Activated T-helper 2 cell treated with anti-CD3 and anti-CD28 coated beads, Interferon-gamma antibody, Interleukin-2, Interleukin-4, amounts not matched to agents 10 μg/mL and 5 μg/mL and 100 μg/mL, durations not matched to agents 14 hours and 24 hours and 36 hours (primary cell): ENCODE results near the gene DLL1. TPM values are rescaled to one million over a fixed set of nuclear protein-coding genes. Genes with fewer than 3 reads are reported as not detected.
"Not testable (repeated sequence)": the region's sequence is repeated elsewhere in the genome, so short reads cannot be mapped to it uniquely, and the experiment has no call there.

ENCODE experiments used
- DNase-seq: peaks from one replicate; pipeline ENCODE4 v3.0.0; 2021; ENCODE audit warnings: low spot score
- H3K27ac Mint-ChIP-seq: one replicate; pipeline ENCODE4 v1.8.0; 2021; ENCODE audit warnings: mixed read lengths
- H3K27me3 Mint-ChIP-seq: one replicate; pipeline ENCODE4 v1.8.0; 2021; ENCODE audit warnings: low read depth, mixed read lengths
- H3K36me3 Mint-ChIP-seq: one replicate; pipeline ENCODE4 v1.8.0; 2021; ENCODE audit warnings: low read depth, mixed read lengths
- H3K4me1 Mint-ChIP-seq: one replicate; pipeline ENCODE4 v1.8.0; 2021; ENCODE audit warnings: low read depth, mixed read lengths
- H3K4me3 Mint-ChIP-seq: one replicate; pipeline ENCODE4 v1.8.0; 2021; ENCODE audit warnings: low read depth, mild to moderate bottlenecking, moderate library complexity, mixed read lengths
- H3K9me3 Mint-ChIP-seq: one replicate; pipeline ENCODE4 v1.8.0; 2021; ENCODE audit warnings: mixed read lengths
- intact Hi-C: fragments of 100-400 bp; cut with micrococcal nuclease; formaldehyde crosslinking; loops from one replicate; pipeline ENCODE4 v1.15.1; 2023
- total RNA-seq: library from RNA; stranded (reverse); gene quantifications from 2 replicates; pipeline ENCODE4 v1.2.3, GENCODE V29; 2022

DLL1 gene
- total RNA-seq, 1 donor from 2014 or later = not detected

GRCh38 chr6:170266061-170266825 is 24.6 kb downstream of the DLL1 start:
- Mint-ChIP-seq H3K27me3 (peaks cover 43% of the 10 kb centered on the region), H3K27ac (no peak overlapping the region)
- intact Hi-C loops = no loop called here

GRCh38 chr6:170265655-170266054 is 25.2 kb downstream of the DLL1 start:
- H3K4me3 Mint-ChIP-seq = no peak overlapping the region
- H3K27me3 Mint-ChIP-seq = peaks cover 41% of the 10 kb centered on the region
- H3K27ac Mint-ChIP-seq = no peak overlapping the region
- no peak for DNase-seq
- no peaks in the 10 kb centered on the region for H3K4me1 Mint-ChIP-seq
- H3K9me3 Mint-ChIP-seq = no peaks in the 10 kb centered on the region
- no peaks in the 10 kb centered on the region for H3K36me3 Mint-ChIP-seq
- intact Hi-C loops = no loop called here

More at GRCh38 chr6:170266061-170266825, 24.6 kb downstream of the DLL1 start:
- Mint-ChIP-seq H3K4me1 (no peaks in the 10 kb centered on the region), H3K4me3 (no peak overlapping the region), H3K36me3 (no peaks in the 10 kb centered on the region), H3K9me3 (no peaks in the 10 kb centered on the region)
- DNase-seq = no peak

GRCh38 chr6:170264644-170265043 is 26.2 kb downstream of the DLL1 start:
- intact Hi-C loops, H3K4me3 Mint-ChIP-seq, H3K4me1 Mint-ChIP-seq, DNase-seq, H3K36me3 Mint-ChIP-seq, H3K27ac Mint-ChIP-seq, H3K9me3 Mint-ChIP-seq: not testable (repeated sequence)
- H3K27me3 Mint-ChIP-seq = peaks cover 36% of the 10 kb centered on the region

- DNase-seq = no peak
Measured at GRCh38 chr6:170264086-170264485, 26.8 kb downstream of the DLL1 start.

GRCh38 chr6:170263410-170263809 is 27.5 kb downstream of the DLL1 start:
- no peak overlapping the region for H3K4me3 Mint-ChIP-seq
- H3K4me1 Mint-ChIP-seq = no peaks in the 10 kb centered on the region
- no peak overlapping the region for H3K27ac Mint-ChIP-seq
- no peaks in the 10 kb centered on the region for H3K36me3 Mint-ChIP-seq
- intact Hi-C loops = no loop called here
- DNase-seq = no peak
- no peaks in the 10 kb centered on the region for H3K9me3 Mint-ChIP-seq
- H3K27me3 Mint-ChIP-seq = peaks cover 34% of the 10 kb centered on the region

More at GRCh38 chr6:170264086-170264485, 26.8 kb downstream of the DLL1 start:
- Mint-ChIP-seq H3K9me3 (no peaks in the 10 kb centered on the region), H3K27ac (no peak overlapping the region), H3K36me3 (no peaks in the 10 kb centered on the region), H3K4me1 (no peaks in the 10 kb centered on the region), H3K27me3 (peaks cover 31% of the 10 kb centered on the region), H3K4me3 (no peak overlapping the region)
- intact Hi-C loops = no loop called here

- Mint-ChIP-seq H3K27me3 (peaks cover 31% of the 10 kb centered on the region), H3K9me3 (no peaks in the 10 kb centered on the region), H3K4me3 (no peak overlapping the region), H3K4me1 (no peaks in the 10 kb centered on the region), H3K27ac (no peak overlapping the region), H3K36me3 (no peaks in the 10 kb centered on the region)
- intact Hi-C loops = no loop called here
- no peak for DNase-seq
Measured at GRCh38 chr6:170262489-170263088, 28.3 kb downstream of the DLL1 start.

- intact Hi-C loops = no loop called here
- DNase-seq = no peak
- Mint-ChIP-seq H3K36me3 (no peaks in the 10 kb centered on the region), H3K4me3 (no peak overlapping the region), H3K4me1 (no peaks in the 10 kb centered on the region), H3K9me3 (no peaks in the 10 kb centered on the region), H3K27ac (no peak overlapping the region), H3K27me3 (peaks cover 32% of the 10 kb centered on the region)
Measured at GRCh38 chr6:170261643-170262488, 29.0 kb downstream of the DLL1 start.

- H3K27ac Mint-ChIP-seq = no peak overlapping the region
- peaks cover 24% of the 10 kb centered on the region for H3K27me3 Mint-ChIP-seq
- H3K4me3 Mint-ChIP-seq = no peak overlapping the region
- DNase-seq = no peak
- H3K36me3 Mint-ChIP-seq = no peaks in the 10 kb centered on the region
- H3K4me1 Mint-ChIP-seq = no peaks in the 10 kb centered on the region
- no peaks in the 10 kb centered on the region for H3K9me3 Mint-ChIP-seq
- intact Hi-C loops = no loop called here
Measured at GRCh38 chr6:170260686-170261085, 30.2 kb downstream of the DLL1 start.

- H3K4me1 Mint-ChIP-seq = no peaks in the 10 kb centered on the region
- no peaks in the 10 kb centered on the region for H3K9me3 Mint-ChIP-seq
- peaks cover 22% of the 10 kb centered on the region for H3K27me3 Mint-ChIP-seq
- H3K36me3 Mint-ChIP-seq = no peaks in the 10 kb centered on the region
- no peak overlapping the region for H3K27ac Mint-ChIP-seq
- H3K4me3 Mint-ChIP-seq = no peak overlapping the region
- no peak for DNase-seq
- intact Hi-C loops = no loop called here
Measured at GRCh38 chr6:170259278-170259677, 31.6 kb downstream of the DLL1 start.

GRCh38 chr6:170258407-170258806 is 32.5 kb downstream of the DLL1 start:
- no peak overlapping the region for H3K27ac Mint-ChIP-seq
- H3K9me3 Mint-ChIP-seq = no peaks in the 10 kb centered on the region
- intact Hi-C loops = no loop called here
- no peak overlapping the region for H3K4me3 Mint-ChIP-seq
- no peaks in the 10 kb centered on the region for H3K36me3 Mint-ChIP-seq
- H3K4me1 Mint-ChIP-seq = no peaks in the 10 kb centered on the region
- DNase-seq = no peak
- H3K27me3 Mint-ChIP-seq = peaks cover 14% of the 10 kb centered on the region

GRCh38 chr6:170257376-170257775 is 33.5 kb downstream of the DLL1 start:
- DNase-seq = no peak
- Mint-ChIP-seq H3K27ac (no peak overlapping the region), H3K27me3 (peaks cover 12% of the 10 kb centered on the region), H3K36me3 (no peaks in the 10 kb centered on the region), H3K4me1 (no peaks in the 10 kb centered on the region), H3K4me3 (no peak overlapping the region), H3K9me3 (no peaks in the 10 kb centered on the region)
- intact Hi-C loops = no loop called here

- Mint-ChIP-seq H3K36me3 (no peaks in the 10 kb centered on the region), H3K9me3 (no peaks in the 10 kb centered on the region), H3K4me3 (no peak overlapping the region), H3K27me3 (peaks cover 10% of the 10 kb centered on the region), H3K27ac (no peak overlapping the region), H3K4me1 (no peaks in the 10 kb centered on the region)
- DNase-seq = no peak
- intact Hi-C loops = no loop called here
Measured at GRCh38 chr6:170256641-170257040, 34.2 kb downstream of the DLL1 start.
